ENCODE data around the gene COL1A2. TPM values are rescaled to one million over a fixed set of nuclear protein-coding genes. Genes with fewer than 3 reads are reported as not detected.

Gene COL1A2
- total RNA-seq, 1 donor from 2014 or later: 110 TPM

DNA sequence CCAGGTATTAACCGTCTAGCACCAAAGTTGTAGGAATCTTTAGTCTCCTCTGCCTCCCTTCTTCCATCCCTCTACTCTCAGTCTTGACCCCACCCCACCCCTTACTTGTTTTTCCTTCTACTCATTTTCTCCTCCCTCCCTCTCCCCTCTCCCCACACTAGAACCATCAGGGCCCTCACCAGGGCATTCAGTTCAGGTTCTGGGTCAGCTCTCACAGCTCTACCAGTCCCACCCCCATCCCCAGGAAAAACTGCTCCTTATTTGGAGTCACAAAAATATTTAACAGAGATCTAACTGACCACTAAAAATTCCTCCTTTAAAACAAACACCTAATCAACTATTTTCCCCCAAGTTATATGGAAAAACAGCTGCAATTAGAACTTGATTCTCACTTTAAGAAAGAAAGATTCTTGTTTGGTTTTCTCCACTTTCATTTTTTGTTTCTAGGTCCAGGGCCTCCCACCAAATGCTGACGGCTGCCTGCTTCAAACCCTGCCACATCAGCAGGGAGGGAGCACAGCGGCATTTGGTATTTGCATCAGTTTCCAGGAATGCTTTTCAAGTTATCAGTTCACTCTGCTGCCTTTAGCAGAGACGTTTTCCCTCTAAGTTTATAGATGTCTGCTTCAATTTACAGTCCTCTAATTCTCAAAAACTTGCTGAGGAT lies 2.8 kb upstream of the COL1A2 start:
- no peaks in the 10 kb centered on the region for H3K9me3 Mint-ChIP-seq
- TF ChIP-seq, protein P1, sequence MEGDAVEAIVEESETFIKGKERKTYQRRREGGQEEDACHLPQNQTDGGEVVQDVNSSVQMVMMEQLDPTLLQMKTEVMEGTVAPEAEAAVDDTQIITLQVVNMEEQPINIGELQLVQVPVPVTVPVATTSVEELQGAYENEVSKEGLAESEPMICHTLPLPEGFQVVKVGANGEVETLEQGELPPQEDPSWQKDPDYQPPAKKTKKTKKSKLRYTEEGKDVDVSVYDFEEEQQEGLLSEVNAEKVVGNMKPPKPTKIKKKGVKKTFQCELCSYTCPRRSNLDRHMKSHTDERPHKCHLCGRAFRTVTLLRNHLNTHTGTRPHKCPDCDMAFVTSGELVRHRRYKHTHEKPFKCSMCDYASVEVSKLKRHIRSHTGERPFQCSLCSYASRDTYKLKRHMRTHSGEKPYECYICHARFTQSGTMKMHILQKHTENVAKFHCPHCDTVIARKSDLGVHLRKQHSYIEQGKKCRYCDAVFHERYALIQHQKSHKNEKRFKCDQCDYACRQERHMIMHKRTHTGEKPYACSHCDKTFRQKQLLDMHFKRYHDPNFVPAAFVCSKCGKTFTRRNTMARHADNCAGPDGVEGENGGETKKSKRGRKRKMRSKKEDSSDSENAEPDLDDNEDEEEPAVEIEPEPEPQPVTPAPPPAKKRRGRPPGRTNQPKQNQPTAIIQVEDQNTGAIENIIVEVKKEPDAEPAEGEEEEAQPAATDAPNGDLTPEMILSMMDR (conservative IDR thresholded peaks at IDR 0.05): no peak
- DNase-seq (ENCODE audit: low read depth, low spot score): no peak
- H3K4me1 Mint-ChIP-seq: peaks cover 47% of the 10 kb centered on the region
- H3K27ac Mint-ChIP-seq (ENCODE audit: unreplicated experiment): peak overlapping the region; percentile 94
- no peaks in the 10 kb centered on the region for H3K36me3 Mint-ChIP-seq (ENCODE audit: low read depth)
- H3K4me3 Mint-ChIP-seq: peak overlapping the region; percentile 42
- no peaks in the 10 kb centered on the region for H3K27me3 Mint-ChIP-seq (ENCODE audit: low read depth)

DNA sequence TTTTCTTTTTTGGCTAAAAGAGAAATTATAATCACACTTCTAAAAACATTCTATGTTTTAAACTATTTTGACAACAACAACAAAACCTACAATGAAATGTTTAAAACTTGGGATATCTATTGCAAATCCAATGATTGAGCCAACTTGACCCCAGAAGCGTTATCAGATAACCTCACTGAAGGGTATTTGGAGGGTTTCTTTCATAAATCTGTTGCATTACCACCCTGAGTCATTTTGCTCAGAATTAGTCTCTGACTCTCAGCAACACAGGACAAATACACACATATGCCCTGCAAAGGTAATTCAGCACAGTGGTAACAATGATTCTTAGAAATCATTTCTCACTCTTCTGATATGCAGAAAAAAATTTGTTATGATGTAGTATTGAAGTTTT lies 2.3 kb upstream of the COL1A2 start:
- Mint-ChIP-seq H3K27ac (ENCODE audit: unreplicated experiment) (no peak overlapping the region), H3K4me3 (peak overlapping the region; percentile 91), H3K27me3 (ENCODE audit: low read depth) (no peaks in the 10 kb centered on the region), H3K36me3 (ENCODE audit: low read depth) (no peaks in the 10 kb centered on the region), H3K9me3 (no peaks in the 10 kb centered on the region), H3K4me1 (peaks cover 47% of the 10 kb centered on the region)
- TF ChIP-seq, protein P1 (conservative IDR thresholded peaks at IDR 0.05): no peak
- no peak for DNase-seq (ENCODE audit: low read depth, low spot score)

DNA sequence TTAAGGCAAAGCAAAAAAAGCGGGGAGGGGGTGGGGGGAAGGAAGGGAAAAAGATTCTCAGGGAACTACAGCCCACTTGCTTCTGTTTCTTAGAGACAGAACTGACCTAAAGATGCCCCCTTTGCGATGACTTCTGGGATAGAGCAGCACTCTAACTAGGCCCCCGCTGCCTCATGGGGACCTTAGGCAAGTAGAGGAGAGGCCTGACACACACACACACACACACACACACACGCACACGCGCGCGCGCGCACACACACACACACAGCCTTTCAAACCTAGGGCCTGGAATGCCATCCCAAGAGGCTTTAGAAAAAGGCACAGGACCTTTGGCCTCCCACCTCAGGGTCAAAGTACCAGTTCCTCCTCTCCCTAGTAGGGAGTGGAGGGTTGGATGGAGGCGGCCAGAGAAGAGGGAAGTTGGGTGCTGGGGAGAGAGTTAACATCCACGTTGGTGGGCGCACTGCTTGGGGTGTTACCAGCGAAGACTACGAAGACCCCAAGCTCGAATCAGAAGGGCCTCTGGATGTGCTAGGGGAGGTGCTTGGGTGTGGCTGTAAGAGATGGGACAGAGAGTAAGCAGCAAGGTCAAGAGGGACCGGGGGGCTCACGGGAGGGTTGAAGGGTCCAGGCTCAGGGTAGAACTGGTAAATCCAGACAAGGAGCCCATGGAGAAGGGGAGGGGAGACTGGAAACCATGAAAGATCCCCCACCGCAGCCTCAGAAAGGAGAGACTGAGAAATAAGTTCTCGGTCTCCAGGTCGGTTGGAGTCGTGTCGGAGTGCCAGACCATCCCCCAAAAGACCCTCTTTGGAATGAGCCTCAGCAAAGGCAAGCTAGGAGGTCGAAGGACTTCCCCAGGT lies 1.2 kb upstream of the COL1A2 start:
- H3K4me1 Mint-ChIP-seq: peaks cover 47% of the 10 kb centered on the region
- peak overlapping the region; percentile 91 for H3K4me3 Mint-ChIP-seq
- DNase-seq (ENCODE audit: low read depth, low spot score): peak; percentile 40
- H3K27ac Mint-ChIP-seq (ENCODE audit: unreplicated experiment): peak overlapping the region; percentile 38
- H3K9me3 Mint-ChIP-seq: no peaks in the 10 kb centered on the region
- no peaks in the 10 kb centered on the region for H3K27me3 Mint-ChIP-seq (ENCODE audit: low read depth)
- TF ChIP-seq, protein P1 (conservative IDR thresholded peaks at IDR 0.05): no peak
- H3K36me3 Mint-ChIP-seq (ENCODE audit: low read depth): no peaks in the 10 kb centered on the region

DNA sequence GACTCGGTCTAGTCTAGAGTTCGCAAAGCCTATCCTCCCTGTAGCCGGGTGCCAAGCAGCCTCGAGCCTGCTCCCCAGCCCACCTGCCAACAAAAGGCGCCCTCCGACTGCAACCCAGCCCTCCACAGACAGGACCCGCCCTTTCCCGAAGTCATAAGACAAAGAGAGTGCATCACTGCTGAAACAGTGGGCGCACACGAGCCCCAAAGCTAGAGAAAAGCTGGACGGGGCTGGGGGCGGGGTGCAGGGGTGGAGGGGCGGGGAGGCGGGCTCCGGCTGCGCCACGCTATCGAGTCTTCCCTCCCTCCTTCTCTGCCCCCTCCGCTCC lies 622 bp upstream of the COL1A2 start:
- peaks cover 47% of the 10 kb centered on the region for H3K4me1 Mint-ChIP-seq

DNA sequence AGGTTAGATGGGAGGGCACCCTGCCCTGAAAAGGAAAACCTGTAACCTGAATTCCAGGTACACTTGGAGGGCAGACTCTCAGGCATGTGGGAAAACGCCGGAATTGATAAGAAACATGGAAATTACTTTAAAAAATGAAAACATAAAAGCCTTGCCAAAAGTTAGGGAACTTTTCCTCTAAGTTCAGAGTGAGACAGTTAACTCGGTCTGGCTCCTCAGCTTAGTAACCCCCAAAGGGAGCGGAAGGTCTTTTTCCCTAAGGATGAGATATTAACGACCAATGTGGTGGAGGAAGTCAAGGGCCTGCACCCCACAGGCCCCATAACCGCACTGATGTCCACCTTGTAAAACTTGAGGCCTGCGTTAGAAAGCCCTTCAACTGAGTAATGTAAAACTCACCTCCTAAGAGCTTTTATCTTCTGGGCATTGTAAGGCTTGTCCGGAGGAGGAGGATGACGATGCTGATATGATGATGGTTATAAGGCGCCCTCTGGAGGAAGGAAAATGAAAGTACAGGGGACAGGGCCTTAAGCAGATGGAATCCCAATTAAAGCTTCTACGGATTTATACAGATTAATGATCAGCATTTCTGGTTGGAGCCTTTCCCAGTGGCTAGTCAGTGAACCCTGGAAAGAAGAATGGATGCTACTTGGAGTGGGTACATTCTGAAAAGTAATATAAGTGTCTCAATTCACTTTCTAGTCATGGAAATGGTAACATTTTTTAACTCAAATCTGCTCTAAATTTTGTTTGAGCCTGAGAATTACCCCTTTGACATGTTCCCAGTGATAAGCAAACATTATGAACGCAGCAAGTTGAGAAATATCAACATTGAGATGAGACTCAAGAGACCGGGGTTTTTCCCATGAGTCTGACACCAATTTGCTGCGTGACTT lies 694 bp downstream of the COL1A2 start:
- Mint-ChIP-seq H3K4me3 (peak overlapping the region; percentile 88), H3K36me3 (ENCODE audit: low read depth) (no peaks in the 10 kb centered on the region), H3K9me3 (no peaks in the 10 kb centered on the region), H3K27me3 (ENCODE audit: low read depth) (no peaks in the 10 kb centered on the region), H3K27ac (ENCODE audit: unreplicated experiment) (peak overlapping the region; percentile 88), H3K4me1 (peaks cover 47% of the 10 kb centered on the region)
- TF ChIP-seq, protein P1 (conservative IDR thresholded peaks at IDR 0.05): peak; percentile 86
- DNase-seq (ENCODE audit: low read depth, low spot score): peak; percentile 12

More for the DNA sequence above, 622 bp upstream of the COL1A2 start:
- peak overlapping the region; percentile 38 for H3K27ac Mint-ChIP-seq (ENCODE audit: unreplicated experiment)
- DNase-seq (ENCODE audit: low read depth, low spot score): no peak
- no peaks in the 10 kb centered on the region for H3K9me3 Mint-ChIP-seq
- peak overlapping the region; percentile 91 for H3K4me3 Mint-ChIP-seq
- TF ChIP-seq, protein P1 (conservative IDR thresholded peaks at IDR 0.05): no peak
- H3K36me3 Mint-ChIP-seq (ENCODE audit: low read depth): no peaks in the 10 kb centered on the region
- no peaks in the 10 kb centered on the region for H3K27me3 Mint-ChIP-seq (ENCODE audit: low read depth)
